TTC549 (cell line): ENCODE data around the gene ADORA1.

Experiments
- FAIRE-seq: peaks from 2 replicates; lab custom pipeline; 2012; peaks lifted over from hg19 to GRCh38; lab: Jason Lieb, UNC

Gene ADORA1

GRCh38 chr1:203216274-203217138, 89.0 kb downstream of the ADORA1 start:
- FAIRE-seq: peak; percentile 84
